SK-N-SH treated with all-trans-retinoic acid at 6 μM for 48 hours (cell line): ENCODE data around the gene GLS.

ENCODE experiments used
- ATAC-seq: fragments of 200-7000 bp; cut with Tn5 transposase; 3 replicates; pipeline ENCODE4 v1.9.1; 2020; ENCODE audit warnings: mild to moderate bottlenecking, moderate library complexity
- ARNTL ChIP-seq: fragments of 450-650 bp; formaldehyde crosslinking; IDR thresholded peaks from 2 replicates; pipeline ENCODE4 v1.5.0; 2020; ENCODE audit warnings: low read depth, mild to moderate bottlenecking, moderate library complexity, borderline replicate concordance
- BACH2 ChIP-seq: fragments of 250-450 bp; sonication (Bioruptor Pico); IDR thresholded peaks from 2 replicates; pipeline ENCODE4 v1.9.0; 2021; ENCODE audit warnings: mild to moderate bottlenecking, borderline replicate concordance
- CSRNP3 ChIP-seq: fragments of 250-450 bp; sonication (Bioruptor Pico); IDR thresholded peaks from 2 replicates; pipeline ENCODE4 v1.5.1; 2021; ENCODE audit warnings: mild to moderate bottlenecking, moderate library complexity
- ESRRG ChIP-seq: fragments of 250-450 bp; sonication (Bioruptor Pico); IDR thresholded peaks from 2 replicates; pipeline ENCODE4 v1.6.1; 2021; ENCODE audit warnings: mild to moderate bottlenecking
- GLIS3 ChIP-seq: fragments of 250-450 bp; sonication (Bioruptor Pico); IDR thresholded peaks from 2 replicates; pipeline ENCODE4 v1.5.0; 2020; ENCODE audit warnings: mild to moderate bottlenecking, moderate library complexity
- OSR1 ChIP-seq: fragments of 250-450 bp; sonication (Bioruptor Pico); IDR thresholded peaks from 2 replicates; pipeline ENCODE4 v1.8.0; 2022; ENCODE audit warnings: moderate library complexity, mild to moderate bottlenecking, inconsistent platforms
- PATZ1 ChIP-seq: fragments of 250-450 bp; sonication (Bioruptor Pico); IDR thresholded peaks from 2 replicates; pipeline ENCODE4 v1.8.0; 2020; ENCODE audit warnings: mild to moderate bottlenecking, moderate library complexity, borderline replicate concordance
- PPARA ChIP-seq: fragments of 250-450 bp; sonication (Bioruptor Pico); IDR thresholded peaks from 2 replicates; pipeline ENCODE4 v1.5.0; 2020; ENCODE audit warnings: mild to moderate bottlenecking, borderline replicate concordance
- RARB ChIP-seq: fragments of 250-450 bp; sonication (Bioruptor Pico); IDR thresholded peaks from 2 replicates; pipeline ENCODE4 v1.8.0; 2021; ENCODE audit warnings: mild to moderate bottlenecking, moderate library complexity
- SNAI2 ChIP-seq: fragments of 250-450 bp; sonication (Bioruptor Pico); IDR thresholded peaks from 2 replicates; pipeline ENCODE4 v1.5.0; 2020; ENCODE audit warnings: mild to moderate bottlenecking, moderate library complexity
- TCF4 ChIP-seq: fragments of 250-450 bp; sonication (Bioruptor Pico); IDR thresholded peaks from 2 replicates; pipeline ENCODE4 v1.8.0; 2021; ENCODE audit warnings: mild to moderate bottlenecking, moderate library complexity, borderline replicate concordance
- TOX ChIP-seq: fragments of 250-450 bp; sonication (Bioruptor Pico); IDR thresholded peaks from 2 replicates; pipeline ENCODE4 v1.8.0; 2021; ENCODE audit warnings: mild to moderate bottlenecking, moderate library complexity, borderline replicate concordance
- ZC3H10 ChIP-seq: fragments of 250-450 bp; sonication (Bioruptor Pico); IDR thresholded peaks from 2 replicates; pipeline ENCODE4 v1.5.1; 2021; ENCODE audit warnings: mild to moderate bottlenecking, moderate library complexity
- ZFP3 ChIP-seq: fragments of 250-450 bp; sonication (Bioruptor Pico); IDR thresholded peaks from 2 replicates; pipeline ENCODE4 v1.5.0; 2020; ENCODE audit warnings: mild to moderate bottlenecking, moderate library complexity
- ZFP30 ChIP-seq: fragments of 450-650 bp; formaldehyde crosslinking; IDR thresholded peaks from 2 replicates; pipeline ENCODE4 v1.5.0; 2022; ENCODE audit warnings: mild to moderate bottlenecking, moderate library complexity
- ZNF565 ChIP-seq: fragments of 450-650 bp; formaldehyde crosslinking; conservative IDR thresholded peaks from 2 replicates; pipeline ENCODE4 v1.5.0; 2020; ENCODE audit warnings: low read depth, mild to moderate bottlenecking, moderate library complexity
- ZNF70 ChIP-seq: fragments of 450-650 bp; formaldehyde crosslinking; IDR thresholded peaks from 2 replicates; pipeline ENCODE4 v1.5.0; 2020; ENCODE audit warnings: mild to moderate bottlenecking, moderate library complexity
- ZNF8 ChIP-seq: fragments of 450-650 bp; formaldehyde crosslinking; IDR thresholded peaks from 2 replicates; pipeline ENCODE4 v1.5.0; 2020; ENCODE audit warnings: mild to moderate bottlenecking, moderate library complexity
- TF ChIP-seq, protein P1 (sequence below): fragments of 250-450 bp; sonication (Bioruptor Pico); IDR thresholded peaks from 2 replicates; pipeline ENCODE4 v1.5.1; 2020; ENCODE audit warnings: low read depth, mild to moderate bottlenecking, moderate library complexity
- TF ChIP-seq, protein P2 (sequence below): fragments of 250-450 bp; sonication (Bioruptor Pico); IDR thresholded peaks from 2 replicates; pipeline ENCODE4 v1.5.0; 2020; ENCODE audit warnings: mild to moderate bottlenecking, moderate library complexity
- TF ChIP-seq, protein P3 (sequence below): fragments of 250-450 bp; sonication (Bioruptor Pico); IDR thresholded peaks from 2 replicates; pipeline ENCODE4 v1.8.0; 2021; ENCODE audit warnings: low read depth, mild to moderate bottlenecking, moderate library complexity, borderline replicate concordance

Gene GLS

DNA sequence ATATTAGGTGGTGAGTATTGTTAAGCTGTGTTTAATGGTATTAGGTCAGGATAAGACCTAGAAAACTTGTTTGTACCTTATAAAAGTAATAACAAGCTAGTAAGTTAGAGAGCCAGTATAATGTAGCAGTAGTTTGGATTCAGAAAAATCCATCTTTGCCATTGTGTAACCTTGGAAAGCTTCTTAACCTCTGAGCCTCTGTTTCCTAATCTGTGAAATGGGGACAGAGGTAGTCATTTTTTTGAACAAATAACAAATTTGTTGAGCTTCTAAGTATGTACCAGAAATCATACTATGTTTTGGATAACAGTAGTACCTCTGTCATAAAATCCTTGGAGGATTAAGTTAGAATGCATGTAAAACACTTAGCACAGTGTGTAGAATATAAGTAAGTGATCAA lies 12.5 kb downstream of the GLS start:
- no peak for ATAC-seq
- TF ChIP-seq PPARA: no peak
- TF ChIP-seq, protein P1, sequence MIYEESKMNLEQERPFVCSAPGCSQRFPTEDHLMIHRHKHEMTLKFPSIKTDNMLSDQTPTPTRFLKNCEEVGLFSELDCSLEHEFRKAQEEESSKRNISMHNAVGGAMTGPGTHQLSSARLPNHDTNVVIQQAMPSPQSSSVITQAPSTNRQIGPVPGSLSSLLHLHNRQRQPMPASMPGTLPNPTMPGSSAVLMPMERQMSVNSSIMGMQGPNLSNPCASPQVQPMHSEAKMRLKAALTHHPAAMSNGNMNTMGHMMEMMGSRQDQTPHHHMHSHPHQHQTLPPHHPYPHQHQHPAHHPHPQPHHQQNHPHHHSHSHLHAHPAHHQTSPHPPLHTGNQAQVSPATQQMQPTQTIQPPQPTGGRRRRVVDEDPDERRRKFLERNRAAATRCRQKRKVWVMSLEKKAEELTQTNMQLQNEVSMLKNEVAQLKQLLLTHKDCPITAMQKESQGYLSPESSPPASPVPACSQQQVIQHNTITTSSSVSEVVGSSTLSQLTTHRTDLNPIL (CRISPR knock-in tag): no peak
- TF ChIP-seq BACH2 (CRISPR knock-in tag): no peak
- no peak for TF ChIP-seq ZNF8 (CRISPR knock-in tag)
- TF ChIP-seq ZC3H10: no peak
- no peak for TF ChIP-seq ZNF565 (CRISPR knock-in tag)
- TF ChIP-seq ZFP30 (CRISPR knock-in tag): no peak
- no peak for TF ChIP-seq CSRNP3 (CRISPR knock-in tag)
- no peak for TF ChIP-seq ESRRG (CRISPR knock-in tag)
- no peak for TF ChIP-seq ZNF70 (CRISPR knock-in tag)
- TF ChIP-seq, protein P2, sequence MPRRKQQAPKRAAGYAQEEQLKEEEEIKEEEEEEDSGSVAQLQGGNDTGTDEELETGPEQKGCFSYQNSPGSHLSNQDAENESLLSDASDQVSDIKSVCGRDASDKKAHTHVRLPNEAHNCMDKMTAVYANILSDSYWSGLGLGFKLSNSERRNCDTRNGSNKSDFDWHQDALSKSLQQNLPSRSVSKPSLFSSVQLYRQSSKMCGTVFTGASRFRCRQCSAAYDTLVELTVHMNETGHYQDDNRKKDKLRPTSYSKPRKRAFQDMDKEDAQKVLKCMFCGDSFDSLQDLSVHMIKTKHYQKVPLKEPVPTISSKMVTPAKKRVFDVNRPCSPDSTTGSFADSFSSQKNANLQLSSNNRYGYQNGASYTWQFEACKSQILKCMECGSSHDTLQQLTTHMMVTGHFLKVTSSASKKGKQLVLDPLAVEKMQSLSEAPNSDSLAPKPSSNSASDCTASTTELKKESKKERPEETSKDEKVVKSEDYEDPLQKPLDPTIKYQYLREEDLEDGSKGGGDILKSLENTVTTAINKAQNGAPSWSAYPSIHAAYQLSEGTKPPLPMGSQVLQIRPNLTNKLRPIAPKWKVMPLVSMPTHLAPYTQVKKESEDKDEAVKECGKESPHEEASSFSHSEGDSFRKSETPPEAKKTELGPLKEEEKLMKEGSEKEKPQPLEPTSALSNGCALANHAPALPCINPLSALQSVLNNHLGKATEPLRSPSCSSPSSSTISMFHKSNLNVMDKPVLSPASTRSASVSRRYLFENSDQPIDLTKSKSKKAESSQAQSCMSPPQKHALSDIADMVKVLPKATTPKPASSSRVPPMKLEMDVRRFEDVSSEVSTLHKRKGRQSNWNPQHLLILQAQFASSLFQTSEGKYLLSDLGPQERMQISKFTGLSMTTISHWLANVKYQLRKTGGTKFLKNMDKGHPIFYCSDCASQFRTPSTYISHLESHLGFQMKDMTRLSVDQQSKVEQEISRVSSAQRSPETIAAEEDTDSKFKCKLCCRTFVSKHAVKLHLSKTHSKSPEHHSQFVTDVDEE: no peak
- no peak for TF ChIP-seq ZFP3 (CRISPR knock-in tag)
- TF ChIP-seq GLIS3 (CRISPR knock-in tag): no peak
- no peak for TF ChIP-seq TCF4 (CRISPR knock-in tag)
- TF ChIP-seq TOX (CRISPR knock-in tag): no peak
- no peak for TF ChIP-seq ARNTL (CRISPR knock-in tag)
- TF ChIP-seq OSR1 (CRISPR knock-in tag): no peak
- no peak for TF ChIP-seq RARB
- TF ChIP-seq, protein P3, sequence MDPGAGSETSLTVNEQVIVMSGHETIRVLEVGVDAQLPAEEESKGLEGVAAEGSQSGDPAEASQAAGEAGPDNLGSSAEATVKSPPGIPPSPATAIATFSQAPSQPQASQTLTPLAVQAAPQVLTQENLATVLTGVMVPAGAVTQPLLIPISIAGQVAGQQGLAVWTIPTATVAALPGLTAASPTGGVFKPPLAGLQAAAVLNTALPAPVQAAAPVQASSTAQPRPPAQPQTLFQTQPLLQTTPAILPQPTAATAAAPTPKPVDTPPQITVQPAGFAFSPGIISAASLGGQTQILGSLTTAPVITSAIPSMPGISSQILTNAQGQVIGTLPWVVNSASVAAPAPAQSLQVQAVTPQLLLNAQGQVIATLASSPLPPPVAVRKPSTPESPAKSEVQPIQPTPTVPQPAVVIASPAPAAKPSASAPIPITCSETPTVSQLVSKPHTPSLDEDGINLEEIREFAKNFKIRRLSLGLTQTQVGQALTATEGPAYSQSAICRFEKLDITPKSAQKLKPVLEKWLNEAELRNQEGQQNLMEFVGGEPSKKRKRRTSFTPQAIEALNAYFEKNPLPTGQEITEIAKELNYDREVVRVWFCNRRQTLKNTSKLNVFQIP (CRISPR knock-in tag): no peak
- TF ChIP-seq SNAI2 (CRISPR knock-in tag): no peak

- no peak for ATAC-seq
- TF ChIP-seq GLIS3 (CRISPR knock-in tag) (no peak), ARNTL (CRISPR knock-in tag) (no peak), RARB (no peak), OSR1 (CRISPR knock-in tag) (no peak), PATZ1 (CRISPR knock-in tag) (no peak), TOX (CRISPR knock-in tag) (no peak), ESRRG (CRISPR knock-in tag) (no peak), ZNF70 (CRISPR knock-in tag) (no peak), ZNF565 (CRISPR knock-in tag) (no peak), CSRNP3 (CRISPR knock-in tag) (no peak), TCF4 (CRISPR knock-in tag) (no peak)
- TF ChIP-seq, protein P1 (CRISPR knock-in tag): no peak
- TF ChIP-seq, all 23 proteins: peak for 0
Measured at GRCh38 chr2:190896477-190896876, 15.9 kb downstream of the GLS start.
